Measurements from ENCODE around the gene MST1R. TPM values are rescaled to one million over a fixed set of nuclear protein-coding genes. Genes with fewer than 3 reads are reported as not detected.

MST1R gene
- polyA plus RNA-seq, 1 experiment = 0.64 TPM

DNA sequence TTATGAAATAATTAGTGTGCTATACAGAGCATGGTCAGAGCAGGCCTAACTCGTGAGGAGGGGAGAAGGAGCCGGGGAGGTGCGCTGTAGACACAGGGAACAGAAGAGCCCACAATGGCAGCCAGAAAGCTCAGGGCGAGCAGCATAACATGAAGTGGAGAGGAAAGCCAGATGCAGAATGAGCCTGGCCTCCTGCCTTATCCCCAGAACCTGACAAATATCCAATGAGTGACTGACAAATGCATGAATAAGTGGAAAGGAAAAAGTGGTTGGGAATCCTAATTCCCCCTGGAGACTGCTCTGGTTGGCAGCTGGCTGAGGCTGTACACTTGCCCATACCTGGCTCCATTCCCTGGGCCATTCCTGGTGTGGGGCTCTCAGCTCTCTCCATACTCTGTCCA lies 9.2 kb upstream of the MST1R start:
- H3K36me3 ChIP-seq (ENCODE audit: control insufficient read depth, insufficient read depth, low read length) = peaks cover 8% of the 10 kb centered on the region
- ChIA-PET POLR2A (no interaction called here), CTCF (no interaction called here)
- H3K4me3 ChIP-seq (ENCODE audit: low read depth, low read length) = no peak overlapping the region
- no peak for DNase-seq (ENCODE audit: low read depth)
- H3K27me3 ChIP-seq (ENCODE audit: control insufficient read depth, insufficient read depth, low read length) = no peaks in the 10 kb centered on the region
- TF ChIP-seq, protein P1, sequence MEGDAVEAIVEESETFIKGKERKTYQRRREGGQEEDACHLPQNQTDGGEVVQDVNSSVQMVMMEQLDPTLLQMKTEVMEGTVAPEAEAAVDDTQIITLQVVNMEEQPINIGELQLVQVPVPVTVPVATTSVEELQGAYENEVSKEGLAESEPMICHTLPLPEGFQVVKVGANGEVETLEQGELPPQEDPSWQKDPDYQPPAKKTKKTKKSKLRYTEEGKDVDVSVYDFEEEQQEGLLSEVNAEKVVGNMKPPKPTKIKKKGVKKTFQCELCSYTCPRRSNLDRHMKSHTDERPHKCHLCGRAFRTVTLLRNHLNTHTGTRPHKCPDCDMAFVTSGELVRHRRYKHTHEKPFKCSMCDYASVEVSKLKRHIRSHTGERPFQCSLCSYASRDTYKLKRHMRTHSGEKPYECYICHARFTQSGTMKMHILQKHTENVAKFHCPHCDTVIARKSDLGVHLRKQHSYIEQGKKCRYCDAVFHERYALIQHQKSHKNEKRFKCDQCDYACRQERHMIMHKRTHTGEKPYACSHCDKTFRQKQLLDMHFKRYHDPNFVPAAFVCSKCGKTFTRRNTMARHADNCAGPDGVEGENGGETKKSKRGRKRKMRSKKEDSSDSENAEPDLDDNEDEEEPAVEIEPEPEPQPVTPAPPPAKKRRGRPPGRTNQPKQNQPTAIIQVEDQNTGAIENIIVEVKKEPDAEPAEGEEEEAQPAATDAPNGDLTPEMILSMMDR (IDR thresholded peaks at IDR 0.05; ENCODE audit: insufficient read depth, low read depth, low read length) = no peak

DNA sequence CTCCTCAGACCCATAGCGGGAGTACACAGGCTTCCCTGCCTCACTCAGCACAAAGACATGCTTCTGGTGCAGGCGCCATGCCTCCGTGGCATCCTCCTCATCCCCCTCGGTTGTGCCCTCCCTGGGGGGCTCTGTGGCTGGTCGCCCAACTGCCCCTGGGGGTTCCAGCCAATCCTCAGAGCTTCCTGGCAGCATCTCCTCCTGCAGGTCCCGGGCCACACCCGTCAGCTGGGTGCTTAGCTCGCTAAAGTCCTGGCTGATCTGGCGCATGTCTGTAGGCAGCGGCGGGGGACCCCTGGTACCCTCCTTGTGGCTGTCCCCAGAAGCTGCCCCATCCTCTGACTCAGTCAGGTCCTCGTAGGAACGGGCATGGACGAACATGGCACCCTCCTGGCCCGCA lies 7.9 kb upstream of the MST1R start:
- Histone ChIP-seq H3K36me3 (ENCODE audit: control insufficient read depth, insufficient read depth, low read length) (peaks cover 8% of the 10 kb centered on the region), H3K4me3 (ENCODE audit: low read depth, low read length) (no peak overlapping the region), H3K27me3 (ENCODE audit: control insufficient read depth, insufficient read depth, low read length) (no peaks in the 10 kb centered on the region)
- CTCF ChIA-PET = interaction anchor here (6.7 kb wide), 1 partner anchor 109 kb away, joined by 43 read pairs; the partner anchor contains the start of gene INKA1
- TF ChIP-seq, protein P1 (IDR thresholded peaks at IDR 0.05; ENCODE audit: insufficient read depth, low read depth, low read length) = no peak
- POLR2A ChIA-PET = no interaction called here
- no peak for DNase-seq (ENCODE audit: low read depth)

DNA sequence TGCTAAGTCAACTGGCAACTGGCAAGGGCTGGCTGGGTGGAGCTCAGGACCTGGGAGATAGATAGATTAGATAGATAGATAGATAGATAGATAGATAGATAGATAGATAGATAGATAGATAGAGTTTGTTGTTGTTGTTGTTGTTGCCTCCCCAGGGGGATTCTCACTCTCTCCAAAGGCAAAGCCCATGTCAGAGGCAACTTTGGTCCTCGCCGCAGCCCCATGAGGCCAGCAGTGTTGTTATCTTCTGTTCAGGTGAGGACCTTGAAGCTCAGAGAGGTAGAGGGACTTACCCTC lies 7.4 kb upstream of the MST1R start:
- no peak for DNase-seq (ENCODE audit: low read depth)
- TF ChIP-seq, protein P1 (IDR thresholded peaks at IDR 0.05; ENCODE audit: insufficient read depth, low read depth, low read length) = no peak
- CTCF ChIA-PET = interaction anchor here (6.7 kb wide), 1 partner anchor 108 kb away, joined by 43 read pairs; the partner anchor contains the start of gene INKA1
- Histone ChIP-seq H3K4me3 (ENCODE audit: low read depth, low read length) (no peak overlapping the region), H3K36me3 (ENCODE audit: control insufficient read depth, insufficient read depth, low read length) (peaks cover 8% of the 10 kb centered on the region), H3K27me3 (ENCODE audit: control insufficient read depth, insufficient read depth, low read length) (no peaks in the 10 kb centered on the region)
- POLR2A ChIA-PET = no interaction called here

DNA sequence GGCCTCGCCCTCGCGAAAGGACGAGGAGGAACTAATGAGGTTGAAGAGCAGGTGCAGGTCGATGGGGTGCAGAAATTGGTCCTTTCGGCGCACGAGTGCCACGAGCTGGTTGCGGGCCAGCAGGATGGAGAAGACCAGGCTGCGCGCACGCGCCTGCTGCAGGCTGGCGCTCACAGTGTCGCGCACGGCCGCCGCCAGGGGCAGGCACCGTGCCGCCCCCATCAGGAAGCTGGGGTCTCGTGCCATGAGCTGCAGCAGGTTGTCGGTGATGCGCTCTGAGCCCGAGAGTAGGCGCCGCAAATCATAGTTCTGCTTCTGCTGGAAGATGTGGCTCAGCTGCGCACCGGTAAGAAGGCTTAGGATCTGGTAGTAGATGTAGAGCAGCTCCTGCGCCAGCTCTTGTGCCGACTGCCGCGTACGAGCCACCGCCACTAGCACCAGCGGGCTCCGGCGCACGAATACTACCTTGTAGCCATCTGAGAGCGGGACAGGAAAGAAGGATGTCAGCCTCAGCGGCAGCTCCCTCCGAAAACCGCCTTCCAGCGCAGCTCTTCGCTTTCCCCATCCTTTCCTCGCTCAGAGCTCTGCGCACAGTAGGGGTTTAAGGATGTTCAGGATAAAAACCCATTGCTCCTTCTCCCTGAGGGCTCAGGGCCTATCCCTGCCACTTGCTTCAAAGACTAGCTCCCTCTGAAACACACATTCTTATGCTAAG lies 6.9 kb upstream of the MST1R start:
- Histone ChIP-seq H3K27me3 (ENCODE audit: control insufficient read depth, insufficient read depth, low read length) (no peaks in the 10 kb centered on the region), H3K4me3 (ENCODE audit: low read depth, low read length) (no peak overlapping the region), H3K36me3 (ENCODE audit: control insufficient read depth, insufficient read depth, low read length) (peaks cover 8% of the 10 kb centered on the region)
- DNase-seq (ENCODE audit: low read depth) = no peak
- ChIA-PET CTCF (interaction anchor here (6.7 kb wide), 1 partner anchor 108 kb away, joined by 43 read pairs; the partner anchor contains the start of gene INKA1), POLR2A (no interaction called here)
- TF ChIP-seq, protein P1 (IDR thresholded peaks at IDR 0.05; ENCODE audit: insufficient read depth, low read depth, low read length) = no peak

DNA sequence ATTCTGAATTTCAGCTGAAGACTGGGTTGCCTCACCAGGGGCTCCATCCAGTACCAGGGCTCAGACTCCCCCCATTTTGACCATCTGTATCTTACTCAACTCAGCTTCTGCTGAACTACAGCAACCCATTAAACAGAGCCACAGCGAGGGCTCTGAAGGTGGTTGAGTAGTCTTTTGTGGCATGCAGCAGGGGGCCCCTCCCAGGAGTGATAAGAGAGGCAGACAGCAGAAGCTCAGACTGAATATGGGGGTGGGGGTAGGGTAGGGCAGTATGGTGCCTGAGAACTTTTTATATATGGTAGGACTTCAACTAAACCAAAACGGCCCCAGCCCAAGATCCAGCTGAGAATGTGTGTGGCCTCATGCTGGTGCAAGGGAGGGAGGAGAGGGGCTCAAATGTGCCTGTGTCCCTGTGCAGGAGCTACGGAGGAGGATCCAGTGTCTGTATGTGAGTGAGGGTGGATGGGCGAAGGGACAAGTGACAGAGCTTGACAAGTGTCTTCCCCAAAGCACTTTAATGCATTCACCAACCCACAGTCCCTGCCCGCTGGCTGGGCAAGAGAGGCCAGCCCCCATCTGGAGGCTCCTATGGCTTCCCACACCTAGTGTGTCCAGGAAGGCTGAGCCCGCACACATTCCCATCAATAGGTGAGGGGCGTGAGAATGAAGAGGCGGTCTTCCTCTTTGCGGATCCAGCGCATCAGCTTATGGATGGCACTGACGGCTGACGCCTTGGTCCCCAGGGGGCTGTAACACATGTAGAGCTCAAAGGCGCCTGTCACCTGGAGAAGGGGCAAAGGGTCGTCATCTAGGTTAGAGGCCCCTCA lies 4.9 kb upstream of the MST1R start:
- ChIA-PET POLR2A (no interaction called here), CTCF (interaction anchor here (0.6 to 6.7 kb wide), 3 partner anchors 69 to 283 kb away, joined by 3 to 43 read pairs (median 4); partner anchors contain the start of genes GNAT1 and INKA1)
- no peak for DNase-seq (ENCODE audit: low read depth)
- Histone ChIP-seq H3K27me3 (ENCODE audit: control insufficient read depth, insufficient read depth, low read length) (no peaks in the 10 kb centered on the region), H3K4me3 (ENCODE audit: low read depth, low read length) (no peak overlapping the region), H3K36me3 (ENCODE audit: control insufficient read depth, insufficient read depth, low read length) (peaks cover 8% of the 10 kb centered on the region)
- TF ChIP-seq, protein P1 (IDR thresholded peaks at IDR 0.05; ENCODE audit: insufficient read depth, low read depth, low read length) = no peak

Measured in BJ (cell line).